Jurkat, Clone E6-1 (cell line): ENCODE data around the gene INPP5K.
"Not testable (repeated sequence)": the region's sequence is repeated elsewhere in the genome, so short reads cannot be mapped to it uniquely, and the experiment has no call there.

Experiments used
- DNase-seq: peaks from one replicate; pipeline ENCODE4 v3.0.0-alpha.2; 2011; ENCODE audit warnings: low read depth, low spot score
- H3K4me3 ChIP-seq: 2 replicates; pipeline ENCODE4 v1.5.1; 2011; ENCODE audit warnings: mild to moderate bottlenecking, low read length, control low read depth, moderate library complexity

The INPP5K gene

DNA sequence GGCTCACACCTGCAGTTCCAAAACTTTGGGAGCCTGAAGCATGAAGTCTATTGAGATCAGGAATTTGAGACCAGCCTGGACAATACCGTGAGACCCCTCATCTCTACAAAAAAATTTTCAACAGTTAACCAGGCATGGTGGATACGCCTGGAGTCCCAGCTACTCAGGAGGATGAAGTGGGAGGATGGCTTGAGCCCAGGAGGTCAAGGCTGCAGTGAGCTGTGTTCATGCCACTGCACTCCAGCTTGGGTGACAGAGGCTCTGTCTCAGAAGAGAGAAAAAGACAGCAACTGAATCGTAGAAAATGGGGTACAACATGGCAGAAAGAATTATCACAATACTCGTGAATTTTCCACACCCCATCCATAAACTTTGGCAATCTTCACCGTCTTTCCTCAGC is 63.6 kb downstream of the INPP5K start:
- DNase-seq = no peak
- no peak overlapping the region for H3K4me3 ChIP-seq

DNA sequence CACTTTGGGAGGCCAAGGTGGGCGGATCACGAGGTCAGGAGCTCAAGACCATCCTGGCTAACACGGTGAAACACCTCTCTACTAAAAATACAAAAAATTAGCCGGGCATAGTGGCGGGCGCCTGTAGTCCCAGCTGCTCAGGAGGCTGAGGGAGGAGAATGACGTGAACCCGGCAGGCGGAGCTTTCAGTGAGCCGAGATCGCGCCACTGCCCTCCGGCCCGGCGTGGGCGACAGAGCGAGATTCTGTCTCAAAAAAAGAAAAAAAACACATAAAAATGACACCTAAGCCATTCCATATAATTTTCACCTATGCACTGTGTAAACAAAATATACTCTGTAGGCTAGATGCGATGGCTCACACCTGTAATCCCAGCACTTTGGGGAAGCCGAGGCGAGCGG is 66.2 kb downstream of the INPP5K start:
- not testable (repeated sequence) for DNase-seq, H3K4me3 ChIP-seq

DNA sequence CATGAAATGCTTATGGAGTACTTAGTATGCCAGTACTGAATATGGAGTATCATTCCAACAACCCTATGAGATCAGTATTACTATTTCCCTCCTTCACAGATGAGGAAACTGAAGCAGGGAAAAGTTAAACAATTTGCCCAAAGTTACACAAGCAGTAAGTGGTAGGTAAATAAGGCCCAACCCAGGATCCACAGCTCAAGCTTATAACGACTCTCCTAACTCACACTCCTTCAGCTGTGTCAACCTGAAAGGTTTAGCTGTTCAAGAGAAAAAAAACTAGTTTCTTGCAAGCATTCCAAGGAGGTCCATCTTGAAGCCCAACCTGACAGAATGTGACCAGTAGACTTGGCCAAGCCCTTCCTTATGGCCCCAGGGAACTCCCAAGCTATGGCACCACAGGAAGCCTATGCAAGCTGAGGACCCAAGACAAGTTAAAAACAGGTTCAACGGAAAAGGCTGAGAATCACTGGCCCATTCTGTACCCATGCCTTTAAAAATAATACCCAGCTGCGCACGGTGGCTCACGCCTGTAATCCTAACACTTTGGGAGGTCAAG is 66.9 kb downstream of the INPP5K start:
- DNase-seq = no peak
- H3K4me3 ChIP-seq = no peak overlapping the region

- peak; percentile 50 for DNase-seq
- peak overlapping the region; percentile 20 for H3K4me3 ChIP-seq
Observed at GRCh38 chr17:1447052-1447451, 69.4 kb downstream of the INPP5K start.

- DNase-seq = no peak
- H3K4me3 ChIP-seq = no peak overlapping the region
Observed at GRCh38 chr17:1446201-1446600, 70.2 kb downstream of the INPP5K start.

DNA sequence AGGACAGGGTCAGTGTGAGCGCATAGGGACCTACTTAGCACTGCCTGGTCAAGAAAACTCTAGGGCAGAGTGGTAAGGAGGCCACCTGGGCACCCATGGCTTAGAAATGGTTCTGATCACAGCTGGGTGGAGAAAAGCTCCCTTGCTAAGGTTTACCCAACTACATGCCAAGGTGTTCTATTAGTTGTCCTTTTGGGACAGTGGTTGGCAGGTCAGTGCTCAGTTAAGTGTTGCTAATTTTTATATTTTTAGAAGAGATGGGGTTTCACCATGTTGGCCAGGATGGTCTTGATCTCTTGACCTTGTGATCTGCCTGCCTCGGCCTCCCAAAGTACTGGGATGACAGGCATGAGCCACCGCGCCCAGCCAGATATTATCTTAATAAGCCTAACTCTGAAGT is 70.7 kb downstream of the INPP5K start:
- not testable (repeated sequence) for H3K4me3 ChIP-seq, DNase-seq
